Heart left ventricle (tissue), 16 donors: Measurements from ENCODE around the gene CCDC78. TPM values are rescaled to one million over a fixed set of nuclear protein-coding genes. Genes with fewer than 3 reads are reported as not detected.

Source experiments
- ATAC-seq, 4 donors: fragments of 200-7000 bp; cut with Tn5 transposase; one replicate each; pipeline ENCODE4 v1.9.1; 2020 to 2022; ENCODE audit warnings: moderate library complexity in 4 of 4, mild to moderate bottlenecking in 3 of 4, moderate number of reproducible peaks in 1 of 4
- DNase-seq, 5 donors: peaks; one replicate each; pipeline ENCODE4 v3.0.0-alpha.2; 2020
- H3K27ac ChIP-seq, 12 donors: fragments of 200-600 bp; sonication (generic) in 4 of 12; one replicate each; pipeline versions ENCODE4 v1.5.0 to v1.8.0; 2016 to 2022; ENCODE audit warnings: mild to moderate bottlenecking in 2 of 12
- H3K27me3 ChIP-seq, 9 donors: fragments of 200-600 bp; sonication (generic) in 2 of 9; one replicate each; pipeline versions ENCODE4 v1.5.1 to v1.8.0; 2016 to 2022; ENCODE audit warnings: mild to moderate bottlenecking in 3 of 9
- H3K36me3 ChIP-seq, 9 donors: fragments of 200-600 bp; sonication (generic) in 2 of 9; one replicate each; pipeline versions ENCODE4 v1.5.0 to v1.8.0; 2018 to 2022; ENCODE audit warnings: mild to moderate bottlenecking in 2 of 9
- H3K4me1 ChIP-seq, 12 donors: fragments of 200-600 bp; sonication (generic) in 4 of 12; one replicate each; pipeline versions ENCODE4 v1.5.0 to v1.8.0; 2016 to 2022; ENCODE audit warnings: mild to moderate bottlenecking in 3 of 12
- H3K4me3 ChIP-seq, 12 donors: fragments of 200-600 bp; sonication (generic) in 4 of 12; one replicate each; pipeline versions ENCODE4 v1.5.0 to v1.8.0; 2017 to 2022; ENCODE audit warnings: mild to moderate bottlenecking in 9 of 12, moderate library complexity in 4 of 12
- H3K9me3 ChIP-seq, 12 donors: fragments of 200-600 bp; sonication (generic) in 4 of 12; one replicate each; pipeline versions ENCODE4 v1.5.0 to v1.8.0; 2016 to 2022; ENCODE audit warnings: mild to moderate bottlenecking in 1 of 12
- CTCF ChIP-seq, 12 donors: fragments of 200-600 bp; sonication (generic) in 4 of 12; IDR thresholded peaks; one replicate each; pipeline versions ENCODE4 v1.5.0 to v1.8.0; 2018 to 2022; ENCODE audit warnings: antibody characterized with exemption in 12 of 12, mild to moderate bottlenecking in 5 of 12
- POLR2A ChIP-seq, 2 donors: fragments of 450-650 bp; IDR thresholded peaks; one replicate each; pipeline ENCODE4 v1.6.1; 2017; ENCODE audit warnings: antibody characterized with exemption in 2 of 2, mild to moderate bottlenecking in 2 of 2, moderate library complexity in 2 of 2
- WGBS, 4 donors: extraction: QIAGEN DNeasy Blood & Tissue Kit in 2 of 4; methylation state at CpG; one replicate each; pipeline versions ENCODE4 v1.1.5 to v1.1.7; 2013 to 2018; 5-methylcytosine and 5-hydroxymethylcytosine counted together
- intact Hi-C, 10 donors: fragments of 100-400 bp; cut with DNase I; formaldehyde crosslinking; loops; one replicate each; pipeline versions ENCODE4 v1.11.1 to v1.14.2; 2022
- polyA plus RNA-seq, 2 donors: library from polyadenylated mRNA; stranded (reverse); fragments of 200-250 nt; gene quantifications; one replicate each; pipeline ENCODE4 v1.2.3, GENCODE V29; 2013
- total RNA-seq, 9 donors: library from RNA; depleted of rRNA in 2 of 9; stranded (reverse); fragments of >200 nt in 2 of 9; fragmentation: NEBNext Ultra II Directional in 3 of 9; extraction: Animal tissue kit (Norgen Biotek cat#: 25700) in 3 of 9; gene quantifications; one replicate each; pipeline versions ENCODE4 v1.1.0 to v1.2.4, GENCODE V29; 2016 to 2023
- donor health status: ischemic (EF 13 %, LVEDD 7.1; RV severe dilation, severe dysfunction).
- donor health status: healthy with polysubstance abuse.
- donor health status: DM: no; HTN: yes; CAD: no.
- donor health status: DM: no; HTN: no; CAD: no.
- donor health status: ischemic (EF 25% LVEDD 6.9; RV normal size, moderate dysfunction).
- donor health status: ischemic (EF 25% LVEDD 5.7; RV mildly dilated, moderate dysfunction).
- donor health status: healthy.
- donor health status: DM: yes; HTN: yes; CAD: no.
- donor health status: ischemic (EF 35%, LVEDD 5.7; RV mildly dilated, moderate dysfunction).
- donor health status: nonischemic (EF 11% LVEDD 7.7; RV severe dilation, severe dysfunction).
- donor health status: DM: yes; HTN: yes; CAD: no.
- donor health status: PGD.
- donor health status: ischemic (EF 29% LVEDD 5.4; RV normal size, mild dysfunction).
- donor health status: nonischemic (EF 23%, LVEDD 6.1; RV moderate dilation, normal function).

CCDC78 gene
- total and polyA plus RNA-seq, 11 donors = 0.35 to 1.3 (median 0.59) TPM; not detected in 3

GRCh38 chr16:734208-734980 lies 8.2 kb upstream of the CCDC78 start:
- Histone ChIP-seq H3K4me1 (peaks cover 0 to 2% (median 0%) of the 10 kb centered on the region in 12 donors), H3K27me3 (no peaks in the 10 kb centered on the region), H3K9me3 (no peaks in the 10 kb centered on the region), H3K27ac (no peak overlapping the region), H3K4me3 (no peak overlapping the region), H3K36me3 (peaks cover 0 to 78% (median 65%) of the 10 kb centered on the region in 9 donors)
- peak in 1 of 5 donors; percentile 19 for DNase-seq
- TF ChIP-seq CTCF (IDR thresholded peaks at IDR 0.05) (no peak), POLR2A (IDR thresholded peaks at IDR 0.05) (no peak)
- WGBS, 4 donors = 90 to 94% (median 92%) methylated on average over 43 to 49 of the region's 49 CpGs
- no peak for ATAC-seq
- intact Hi-C loops = no loop called here

GRCh38 chr16:733382-734207 lies 7.4 kb upstream of the CCDC78 start:
- intact Hi-C loops = no loop called here
- H3K4me3 ChIP-seq = no peak overlapping the region
- H3K9me3 ChIP-seq = no peaks in the 10 kb centered on the region
- DNase-seq = no peak
- peaks cover 0 to 78% (median 65%) of the 10 kb centered on the region in 9 donors for H3K36me3 ChIP-seq
- peak in 7 of 12 donors; percentile 8 to 44 (median 24) for TF ChIP-seq CTCF (IDR thresholded peaks at IDR 0.05)
- no peak for TF ChIP-seq POLR2A (IDR thresholded peaks at IDR 0.05)
- 81 to 86% (median 82%) methylated on average over 17 to 34 of the region's 34 CpGs for WGBS, 4 donors
- H3K4me1 ChIP-seq = peaks cover 0 to 6% (median 1%) of the 10 kb centered on the region in 12 donors
- peaks cover 0 to under 1% (median 0%) of the 10 kb centered on the region in 9 donors for H3K27me3 ChIP-seq
- no peak for ATAC-seq
- H3K27ac ChIP-seq = no peak overlapping the region

- DNase-seq = no peak
- H3K27me3 ChIP-seq = peaks cover 0 to 6% (median 0%) of the 10 kb centered on the region in 9 donors
- peaks cover 0 to 13% (median 8%) of the 10 kb centered on the region in 12 donors for H3K4me1 ChIP-seq
- H3K4me3 ChIP-seq = no peak overlapping the region
- WGBS, 4 donors = 90 to 92% (median 91%) methylated on average over 3 to 13 of the region's 13 CpGs
- no peak for TF ChIP-seq CTCF (IDR thresholded peaks at IDR 0.05)
- TF ChIP-seq POLR2A (IDR thresholded peaks at IDR 0.05) = no peak
- H3K27ac ChIP-seq = no peak overlapping the region
- H3K9me3 ChIP-seq = no peaks in the 10 kb centered on the region
- ATAC-seq = no peak
- intact Hi-C loops = no loop called here
- H3K36me3 ChIP-seq = peaks cover 0 to 75% (median 63%) of the 10 kb centered on the region in 9 donors
Measured at GRCh38 chr16:732936-733335, 6.7 kb upstream of the CCDC78 start.

DNA sequence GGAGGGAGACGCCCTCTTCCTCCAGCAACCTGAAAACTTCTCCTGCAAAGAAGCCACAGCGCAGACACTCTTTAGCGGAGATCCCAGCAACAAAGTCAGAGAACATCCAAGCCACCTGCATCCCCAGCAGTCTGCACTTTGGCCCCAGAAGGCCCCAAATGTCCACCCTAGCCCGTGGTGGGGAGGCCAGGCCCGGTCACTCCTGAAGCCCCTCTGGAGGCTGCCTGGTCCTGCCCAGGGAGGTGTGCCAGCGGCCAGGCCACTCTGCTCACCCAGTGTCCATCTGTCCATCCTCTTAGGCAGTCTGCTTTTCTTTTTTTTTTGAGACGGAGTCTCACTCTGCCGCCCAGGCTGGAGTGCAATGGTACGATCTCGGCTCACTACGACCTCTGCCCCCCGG lies 6.1 kb upstream of the CCDC78 start:
- Histone ChIP-seq H3K9me3 (no peaks in the 10 kb centered on the region), H3K27ac (no peak overlapping the region), H3K4me3 (no peak overlapping the region), H3K36me3 (peaks cover 0 to 69% (median 57%) of the 10 kb centered on the region in 9 donors), H3K27me3 (peaks cover 0 to 12% (median 0%) of the 10 kb centered on the region in 9 donors), H3K4me1 (peaks cover 5 to 19% (median 14%) of the 10 kb centered on the region in 12 donors)
- ATAC-seq (no peak), DNase-seq (no peak)
- intact Hi-C loops = no loop called here
- WGBS, 4 donors = 95 to 96% (median 96%) methylated on average over 12 of the region's 12 CpGs
- no peak for TF ChIP-seq POLR2A (IDR thresholded peaks at IDR 0.05)
- TF ChIP-seq CTCF (IDR thresholded peaks at IDR 0.05) = no peak
